ENCODE data around the gene RC3H2.

RC3H2 gene

GRCh38 chr9:122797316-122798063, 107.7 kb downstream of the RC3H2 start:
- no peak for DNase-seq
